GM12873 (cell line): ENCODE data around the gene PGM2L1.

Experiments
- TF ChIP-seq, protein P1 (sequence below): IDR thresholded peaks from 2 replicates; pipeline ENCODE4 v1.5.1; 2012; ENCODE audit warnings: low read depth, mild to moderate bottlenecking, moderate library complexity, low read length, control low read depth; ENCODE audit not compliant: insufficient read depth; ENCODE audit errors: missing control alignments

Gene PGM2L1

DNA sequence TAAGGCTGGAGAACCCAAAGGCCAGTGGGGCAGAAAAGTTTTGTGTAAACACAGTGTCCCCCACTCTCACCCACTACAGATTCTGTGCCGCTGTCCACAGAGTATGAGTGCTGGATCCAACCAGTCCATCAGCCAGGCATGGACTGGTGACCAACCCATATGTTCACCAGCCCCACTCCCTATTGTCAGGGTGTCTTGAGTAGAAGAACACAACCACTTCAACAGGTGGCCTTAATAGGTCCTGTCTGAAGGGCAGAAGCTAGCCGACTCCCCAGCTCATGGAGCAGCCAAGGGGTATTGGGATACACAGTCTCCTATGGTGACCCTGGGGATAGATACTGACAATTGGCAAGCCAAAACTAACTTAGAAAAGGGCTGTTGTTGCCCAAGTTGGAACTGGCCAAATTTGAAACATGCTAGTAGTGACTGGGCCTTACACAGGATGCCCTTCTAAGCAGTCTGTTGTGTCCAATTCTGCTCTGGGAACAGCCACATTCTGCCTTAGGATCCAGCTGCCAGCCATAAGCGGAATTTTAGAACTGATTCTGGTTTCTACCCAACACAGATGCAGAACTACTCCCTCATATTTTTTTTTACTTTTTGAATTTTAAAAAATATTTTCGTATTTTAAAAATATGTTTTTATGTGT lies 19.8 kb upstream of the PGM2L1 start:
- TF ChIP-seq, protein P1, sequence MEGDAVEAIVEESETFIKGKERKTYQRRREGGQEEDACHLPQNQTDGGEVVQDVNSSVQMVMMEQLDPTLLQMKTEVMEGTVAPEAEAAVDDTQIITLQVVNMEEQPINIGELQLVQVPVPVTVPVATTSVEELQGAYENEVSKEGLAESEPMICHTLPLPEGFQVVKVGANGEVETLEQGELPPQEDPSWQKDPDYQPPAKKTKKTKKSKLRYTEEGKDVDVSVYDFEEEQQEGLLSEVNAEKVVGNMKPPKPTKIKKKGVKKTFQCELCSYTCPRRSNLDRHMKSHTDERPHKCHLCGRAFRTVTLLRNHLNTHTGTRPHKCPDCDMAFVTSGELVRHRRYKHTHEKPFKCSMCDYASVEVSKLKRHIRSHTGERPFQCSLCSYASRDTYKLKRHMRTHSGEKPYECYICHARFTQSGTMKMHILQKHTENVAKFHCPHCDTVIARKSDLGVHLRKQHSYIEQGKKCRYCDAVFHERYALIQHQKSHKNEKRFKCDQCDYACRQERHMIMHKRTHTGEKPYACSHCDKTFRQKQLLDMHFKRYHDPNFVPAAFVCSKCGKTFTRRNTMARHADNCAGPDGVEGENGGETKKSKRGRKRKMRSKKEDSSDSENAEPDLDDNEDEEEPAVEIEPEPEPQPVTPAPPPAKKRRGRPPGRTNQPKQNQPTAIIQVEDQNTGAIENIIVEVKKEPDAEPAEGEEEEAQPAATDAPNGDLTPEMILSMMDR: no peak

GRCh38 chr11:74417379-74417804 lies 19.2 kb upstream of the PGM2L1 start:
- TF ChIP-seq, protein P1: no peak

- TF ChIP-seq, protein P1: no peak
Measured at GRCh38 chr11:74412733-74413359, 14.6 kb upstream of the PGM2L1 start.

GRCh38 chr11:74412321-74412720 lies 14.1 kb upstream of the PGM2L1 start:
- TF ChIP-seq, protein P1: no peak

DNA sequence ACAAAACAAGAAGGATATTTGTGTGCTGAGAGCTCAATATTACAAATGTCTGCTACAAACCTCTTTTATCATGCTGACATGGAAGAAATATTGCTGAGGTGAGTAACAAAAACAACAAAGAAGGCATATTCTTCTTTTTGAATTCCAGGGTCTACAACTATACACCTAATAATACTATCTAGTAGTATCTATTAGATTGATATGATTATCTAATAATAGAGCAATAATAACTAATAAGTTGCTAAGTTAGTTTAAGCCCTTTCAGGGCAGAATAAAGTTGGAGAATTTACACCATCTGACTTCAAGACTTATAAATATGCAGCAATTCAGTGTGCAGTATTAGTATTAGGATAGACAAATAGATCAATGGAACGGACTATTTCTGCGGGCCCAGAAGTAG lies 11.4 kb upstream of the PGM2L1 start:
- TF ChIP-seq, protein P1: no peak

- TF ChIP-seq, protein P1: no peak
Measured at GRCh38 chr11:74403607-74404321, 5.5 kb upstream of the PGM2L1 start.

- TF ChIP-seq, protein P1: no peak
Measured at GRCh38 chr11:74400606-74401005, 2.4 kb upstream of the PGM2L1 start.
